Measurements from ENCODE around the gene GUCA2B. TPM values are rescaled to one million over a fixed set of nuclear protein-coding genes. Genes with fewer than 3 reads are reported as not detected.

The GUCA2B gene
- total RNA-seq = not detected
- long read RNA-seq = 0 reads

DNA sequence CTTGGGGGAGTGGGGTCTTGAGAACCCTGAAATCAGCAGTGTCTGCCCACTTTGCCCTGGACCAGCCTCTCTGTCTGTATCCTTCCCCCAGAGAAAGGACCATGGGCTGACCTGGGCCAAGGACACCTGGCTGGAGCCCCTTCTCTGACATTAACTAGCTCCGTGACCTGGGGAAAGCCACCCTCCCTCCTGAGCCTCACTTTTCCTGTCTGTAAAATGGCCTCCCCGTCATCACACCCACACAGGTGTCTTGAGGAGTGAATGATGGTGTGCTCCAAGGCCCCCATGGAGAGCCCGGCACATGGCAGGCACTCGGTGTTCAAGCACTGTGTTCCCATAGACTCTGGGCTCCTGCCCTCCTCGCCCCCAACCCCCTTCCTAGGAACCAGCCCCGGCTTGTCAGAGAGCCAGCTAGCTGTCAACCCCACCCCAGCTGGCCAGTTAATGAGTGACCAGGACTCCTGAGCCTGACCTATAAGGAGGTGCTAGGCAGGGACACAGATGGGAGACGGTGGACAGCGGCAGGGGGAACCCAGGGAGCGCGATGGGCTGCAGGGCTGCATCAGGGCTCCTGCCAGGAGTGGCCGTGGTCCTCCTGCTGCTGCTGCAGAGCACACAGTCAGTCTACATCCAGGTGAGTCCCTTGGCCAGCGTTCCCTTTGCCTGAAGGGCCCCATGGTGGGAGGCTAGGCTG, at the start of gene GUCA2B:
Gene GUCA2B, plus strand, starts transcription at position 504 of the 694 bp plus-strand sequence. Its CDS starts 41 bp downstream, at position 545.
- intact Hi-C loops (cut with DNase I) = no loop called here
- DNase-seq = no peak
- ATAC-seq = no peak

GRCh38 chr1:42105025-42105424, 48.2 kb upstream of the GUCA2B start:
- no peak for DNase-seq
- ATAC-seq = no peak
- intact Hi-C loops (cut with DNase I) = no loop called here

- intact Hi-C loops (cut with DNase I) = no loop called here
- DNase-seq (no peak), ATAC-seq (peak in 1 of 2 donors; percentile 27)
Measured at GRCh38 chr1:42108309-42108708, 44.9 kb upstream of the GUCA2B start.

GRCh38 chr1:42109600-42109999, 43.6 kb upstream of the GUCA2B start:
- DNase-seq = no peak
- intact Hi-C loops (cut with DNase I) = no loop called here
- no peak for ATAC-seq

DNA sequence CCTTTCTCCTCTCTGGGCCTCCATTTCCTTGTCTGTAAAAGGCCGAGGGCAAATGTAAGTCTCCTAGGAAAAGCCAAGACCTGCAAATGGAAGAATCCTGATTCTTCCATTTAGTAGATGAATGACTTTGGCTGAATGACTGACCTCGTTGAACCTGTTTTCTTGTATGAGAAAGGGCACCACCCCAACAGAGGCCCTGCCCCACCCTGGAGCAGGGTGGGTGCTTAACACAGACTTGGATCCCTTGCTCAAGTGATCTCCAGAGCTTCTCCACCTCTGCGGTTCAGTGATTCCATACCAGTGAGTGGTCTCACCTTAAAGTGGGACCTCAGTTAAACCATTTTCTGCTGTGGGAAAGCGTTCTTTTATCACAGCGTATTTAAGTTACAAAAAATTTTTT, 39.0 kb upstream of the GUCA2B start:
- ATAC-seq (no peak), DNase-seq (no peak)
- intact Hi-C loops (cut with DNase I) = no loop called here

DNA sequence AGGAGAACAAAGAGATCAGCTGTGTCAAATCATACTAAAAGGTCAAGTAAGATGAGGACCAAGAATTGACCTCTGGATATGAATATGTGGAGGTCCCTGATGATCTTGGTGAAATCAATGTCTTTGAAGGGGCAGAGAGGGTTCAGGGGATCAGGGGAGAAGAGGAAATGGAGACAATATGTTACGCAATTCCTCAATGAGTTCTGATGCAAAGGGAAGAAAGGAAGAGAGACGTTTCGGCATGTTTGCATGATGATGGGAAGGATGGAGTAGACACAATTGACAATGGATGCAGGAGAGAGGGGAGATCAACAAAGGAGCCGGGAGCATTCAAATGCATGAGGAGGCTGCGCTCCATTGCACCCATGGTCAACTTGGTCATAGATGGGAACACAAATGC, 36.0 kb upstream of the GUCA2B start:
- intact Hi-C loops (cut with DNase I) = no loop called here
- DNase-seq = no peak
- ATAC-seq = no peak

GRCh38 chr1:42118125-42118524, 35.1 kb upstream of the GUCA2B start:
- no peak for ATAC-seq
- intact Hi-C loops (cut with DNase I) = no loop called here
- DNase-seq = no peak

DNA sequence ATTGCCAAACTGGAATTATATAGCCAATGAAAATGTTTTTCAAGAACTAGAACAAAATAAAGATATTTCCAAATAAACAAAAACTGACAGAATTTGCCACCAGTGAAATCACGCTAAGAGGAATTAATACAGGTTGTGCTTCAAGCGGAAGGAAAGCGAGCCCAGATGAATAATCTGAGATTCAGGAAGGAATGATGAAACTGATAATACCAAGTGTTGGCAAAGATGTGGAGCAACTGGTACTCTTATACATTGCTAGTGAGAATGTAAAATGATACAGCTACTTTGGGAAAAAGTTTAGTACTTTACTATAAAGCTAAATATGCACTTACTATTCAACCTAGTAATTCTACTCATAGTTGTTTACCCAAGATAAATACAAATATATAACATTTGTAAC, 30.8 kb upstream of the GUCA2B start:
- DNase-seq = no peak
- ATAC-seq = no peak
- intact Hi-C loops (cut with DNase I) = no loop called here

- intact Hi-C loops (cut with DNase I) = no loop called here
- no peak for ATAC-seq
- DNase-seq = no peak
Measured at GRCh38 chr1:42125552-42125951, 27.7 kb upstream of the GUCA2B start.

DNA sequence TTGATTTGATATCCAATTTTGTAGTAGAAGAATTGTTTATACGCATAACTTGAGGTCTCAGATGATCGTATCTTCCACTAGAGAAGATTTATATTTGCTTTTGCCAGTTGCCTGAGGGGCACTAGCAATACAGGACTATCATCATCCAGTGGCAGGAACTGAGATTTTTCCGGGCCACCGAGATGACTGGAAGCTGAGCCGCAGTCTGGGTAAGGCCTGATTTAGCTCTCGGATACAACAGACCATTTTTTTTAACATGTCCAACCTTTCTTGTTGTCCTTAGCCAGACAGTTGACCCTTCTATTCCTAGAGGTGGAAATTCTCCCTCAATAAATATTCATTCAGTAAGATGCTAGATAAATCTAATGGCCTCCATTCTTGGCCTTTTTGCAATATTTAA, 25.4 kb upstream of the GUCA2B start:
- intact Hi-C loops (cut with DNase I) = no loop called here
- DNase-seq (no peak), ATAC-seq (no peak)

DNA sequence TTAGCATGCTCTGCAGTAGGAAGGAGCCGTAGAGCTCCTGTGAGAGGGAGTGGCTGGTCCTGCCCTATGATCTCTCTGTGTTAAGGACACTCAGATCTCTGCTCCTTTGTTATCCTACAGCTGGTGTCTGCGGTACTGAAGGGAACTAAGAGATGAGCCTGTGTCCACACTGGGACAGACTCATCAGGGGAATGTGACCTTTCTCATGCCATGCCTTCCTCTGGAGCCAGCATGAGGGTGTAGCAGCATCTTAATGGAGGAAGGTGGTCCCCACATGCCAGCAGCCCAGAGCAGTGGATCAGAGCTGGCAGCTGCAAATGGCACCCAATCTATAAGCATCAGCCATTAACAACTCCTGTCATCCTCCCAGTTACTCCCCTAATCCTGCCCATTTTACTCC, 24.7 kb upstream of the GUCA2B start:
- intact Hi-C loops (cut with DNase I) = no loop called here
- no peak for DNase-seq
- ATAC-seq = no peak

DNA sequence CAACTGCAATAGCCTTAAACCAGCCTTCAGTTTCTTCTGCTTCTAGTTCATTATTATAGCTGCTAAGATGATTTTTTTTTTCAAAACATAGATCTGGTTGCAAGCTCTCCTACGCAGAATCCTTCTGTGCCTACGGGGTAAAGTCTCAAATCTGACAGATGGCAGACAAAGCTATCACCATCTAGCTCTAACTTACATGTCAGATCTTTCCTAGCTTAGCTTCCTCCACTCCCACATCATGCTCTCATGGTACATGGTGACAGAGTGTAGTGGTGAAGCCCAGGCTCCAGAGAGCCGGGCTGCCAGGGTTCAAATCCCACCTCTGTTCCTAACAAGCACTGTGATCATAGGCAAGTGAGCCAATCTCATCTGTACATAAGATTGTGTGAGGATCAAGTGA, 24.2 kb upstream of the GUCA2B start:
- DNase-seq = no peak
- intact Hi-C loops (cut with DNase I) = no loop called here
- ATAC-seq = no peak

- ATAC-seq (no peak), DNase-seq (no peak)
- intact Hi-C loops (cut with DNase I) = no loop called here
Measured at GRCh38 chr1:42130061-42130660, 23.0 kb upstream of the GUCA2B start.

GRCh38 chr1:42133390-42133789, 19.8 kb upstream of the GUCA2B start:
- intact Hi-C loops (cut with DNase I) = no loop called here
- no peak for DNase-seq
- ATAC-seq = no peak

DNA sequence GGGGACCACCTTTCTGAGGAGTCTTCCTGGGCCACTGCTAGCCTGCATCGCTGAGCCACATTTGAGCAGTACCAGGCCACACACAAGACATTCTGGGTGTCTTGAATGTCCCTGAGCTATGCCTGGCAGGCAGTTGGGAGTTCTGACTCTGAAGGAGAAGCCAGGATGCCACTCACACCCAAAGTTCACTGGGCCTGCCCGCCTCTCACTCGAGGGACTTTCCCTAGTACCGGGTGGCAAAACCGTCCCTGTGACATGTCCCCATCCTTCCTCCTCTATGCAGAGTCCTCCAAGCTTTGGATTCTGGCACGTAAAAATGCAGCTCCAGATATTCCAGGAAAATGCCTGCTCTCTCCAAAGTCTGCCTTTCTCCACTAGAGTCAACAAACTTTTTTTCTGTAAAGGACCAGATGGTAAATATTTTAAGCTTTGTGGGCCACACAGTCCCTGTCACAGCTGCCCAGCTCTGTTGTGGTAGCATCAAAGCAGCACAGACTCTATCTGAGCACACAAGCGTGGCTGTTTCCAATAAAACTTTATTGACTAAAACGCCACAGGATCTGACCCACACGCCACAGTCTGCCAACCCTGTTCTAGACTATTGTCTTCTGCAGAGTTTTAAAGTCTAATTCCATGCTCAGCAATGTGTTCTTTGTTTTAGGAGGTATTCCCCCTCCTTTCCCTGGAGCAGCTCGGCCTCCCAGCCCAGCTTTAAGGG, 19.2 kb upstream of the GUCA2B start:
- intact Hi-C loops (cut with DNase I) = no loop called here
- DNase-seq (no peak), ATAC-seq (no peak)

DNA sequence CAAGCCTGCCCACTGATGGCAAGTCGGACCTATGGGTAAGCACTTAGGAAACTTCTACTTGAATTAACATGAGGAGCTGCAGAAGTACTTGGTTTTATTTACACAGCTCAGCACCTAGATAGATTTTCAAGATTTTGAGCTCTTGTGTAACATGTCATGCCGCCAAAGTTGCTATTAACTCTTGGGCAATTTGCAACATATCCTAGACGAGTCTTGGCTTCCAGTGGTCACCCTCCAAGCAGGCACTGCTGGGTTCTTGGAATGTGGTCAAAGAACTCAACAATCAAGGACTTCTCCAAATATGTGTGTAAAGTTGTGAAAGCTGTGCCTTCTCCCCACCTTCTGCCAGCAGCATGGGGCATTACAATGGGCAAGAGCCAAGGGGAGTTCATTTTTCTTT, 17.8 kb upstream of the GUCA2B start:
- intact Hi-C loops (cut with DNase I) = no loop called here
- DNase-seq = no peak
- ATAC-seq = peak in 1 of 2 donors; percentile 84

GRCh38 chr1:42136466-42136865, 16.7 kb upstream of the GUCA2B start:
- ATAC-seq (no peak), DNase-seq (no peak)
- intact Hi-C loops (cut with DNase I) = no loop called here

DNA sequence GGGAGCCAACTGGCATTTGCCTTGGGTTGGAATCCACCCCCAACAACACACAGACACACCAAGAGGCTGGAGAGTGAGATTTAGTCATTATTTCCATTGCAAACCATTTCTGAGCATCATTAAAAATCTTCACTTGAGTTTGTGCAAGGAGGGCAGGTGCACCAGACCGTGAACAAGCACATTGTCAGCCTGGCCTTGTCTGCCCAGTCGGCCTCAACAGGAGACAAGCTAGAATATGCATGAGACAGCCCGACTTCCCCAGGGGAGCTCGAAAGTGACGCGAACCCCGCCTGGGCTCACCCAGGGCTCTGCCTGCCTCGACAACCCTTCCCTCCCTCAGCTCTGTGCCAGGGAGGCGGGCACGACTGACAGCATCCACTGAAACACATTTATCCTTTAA, 15.4 kb upstream of the GUCA2B start:
- intact Hi-C loops (cut with DNase I) = no loop called here
- DNase-seq = no peak
- ATAC-seq = no peak

DNA sequence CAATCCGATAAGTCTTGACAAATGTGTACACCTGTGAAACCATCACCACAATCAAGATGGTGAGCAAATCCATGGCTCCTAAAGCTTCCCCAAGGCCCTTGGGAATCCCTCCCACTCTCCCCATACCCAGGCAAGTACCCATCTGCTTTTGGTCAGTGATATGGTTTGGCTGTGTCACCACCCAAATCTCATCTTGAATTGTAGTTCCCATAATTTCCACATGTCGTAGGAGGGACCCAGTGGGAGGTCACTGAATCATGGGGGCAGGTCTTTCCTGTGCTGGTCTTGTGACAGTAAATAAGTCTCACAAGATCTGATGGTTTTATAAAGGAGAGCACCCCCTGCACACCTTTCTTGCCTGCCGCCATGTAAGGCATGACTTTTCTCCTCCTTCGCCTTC, 14.6 kb upstream of the GUCA2B start:
- ATAC-seq = no peak
- DNase-seq = no peak
- intact Hi-C loops (cut with DNase I) = no loop called here

- intact Hi-C loops (cut with DNase I) = no loop called here
Measured at GRCh38 chr1:42139444-42139843, 13.8 kb upstream of the GUCA2B start.

GRCh38 chr1:42140191-42140590, 13.0 kb upstream of the GUCA2B start:
- intact Hi-C loops (cut with DNase I) = loop anchor here in 1 of 2 donors (10.0 kb wide), 1 partner anchor 605 kb away; the partner anchor contains the start of gene CLDN19

More at GRCh38 chr1:42139444-42139843, 13.8 kb upstream of the GUCA2B start:
- DNase-seq (no peak), ATAC-seq (no peak)

More at GRCh38 chr1:42140191-42140590, 13.0 kb upstream of the GUCA2B start:
- DNase-seq = no peak
- no peak for ATAC-seq
